RKO (cell line): ENCODE measurements around the gene KRTAP5-6.
"Not testable (repeated sequence)": the region's sequence is repeated elsewhere in the genome, so short reads cannot be mapped to it uniquely, and the experiment has no call there.

ENCODE experiments used
- DNase-seq: peaks from one replicate; pipeline ENCODE4 v3.0.0-alpha.2; 2016; ENCODE audit warnings: low spot score

KRTAP5-6 gene

DNA sequence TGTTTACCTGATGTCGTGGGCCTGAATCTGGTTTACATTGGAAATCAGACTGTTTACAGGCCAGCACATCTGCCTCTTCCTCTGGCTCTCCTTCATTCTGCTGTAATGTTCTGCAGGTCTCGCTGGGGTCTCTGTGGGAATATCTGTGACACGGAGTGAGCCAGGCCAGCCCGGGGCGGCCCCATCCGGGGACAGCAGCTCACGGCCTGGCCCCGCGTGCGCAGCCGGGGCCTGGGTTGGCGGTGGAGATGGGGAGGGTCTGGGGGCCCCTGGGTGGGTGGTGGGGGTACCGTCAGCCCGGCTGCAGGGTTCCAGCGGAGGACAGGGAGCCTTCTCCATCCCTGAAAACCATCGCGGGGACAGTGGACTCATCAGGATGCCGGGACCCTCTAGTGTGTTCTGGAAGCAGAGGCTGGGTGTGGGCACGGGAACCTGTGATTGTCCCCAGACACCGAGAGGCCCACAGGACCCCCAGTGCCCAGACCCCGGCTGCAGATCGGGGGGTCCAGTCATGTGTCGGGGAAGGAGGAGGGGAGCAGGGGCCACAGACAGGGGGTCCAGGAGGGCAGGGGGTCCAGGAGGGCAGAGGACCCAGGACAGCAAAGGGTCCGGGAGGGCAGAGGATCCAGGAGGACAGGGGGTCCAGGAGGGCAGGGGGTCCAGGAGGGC, 13.0 kb upstream of the KRTAP5-6 start:
- DNase-seq, result not testable (repeated sequence)

DNA sequence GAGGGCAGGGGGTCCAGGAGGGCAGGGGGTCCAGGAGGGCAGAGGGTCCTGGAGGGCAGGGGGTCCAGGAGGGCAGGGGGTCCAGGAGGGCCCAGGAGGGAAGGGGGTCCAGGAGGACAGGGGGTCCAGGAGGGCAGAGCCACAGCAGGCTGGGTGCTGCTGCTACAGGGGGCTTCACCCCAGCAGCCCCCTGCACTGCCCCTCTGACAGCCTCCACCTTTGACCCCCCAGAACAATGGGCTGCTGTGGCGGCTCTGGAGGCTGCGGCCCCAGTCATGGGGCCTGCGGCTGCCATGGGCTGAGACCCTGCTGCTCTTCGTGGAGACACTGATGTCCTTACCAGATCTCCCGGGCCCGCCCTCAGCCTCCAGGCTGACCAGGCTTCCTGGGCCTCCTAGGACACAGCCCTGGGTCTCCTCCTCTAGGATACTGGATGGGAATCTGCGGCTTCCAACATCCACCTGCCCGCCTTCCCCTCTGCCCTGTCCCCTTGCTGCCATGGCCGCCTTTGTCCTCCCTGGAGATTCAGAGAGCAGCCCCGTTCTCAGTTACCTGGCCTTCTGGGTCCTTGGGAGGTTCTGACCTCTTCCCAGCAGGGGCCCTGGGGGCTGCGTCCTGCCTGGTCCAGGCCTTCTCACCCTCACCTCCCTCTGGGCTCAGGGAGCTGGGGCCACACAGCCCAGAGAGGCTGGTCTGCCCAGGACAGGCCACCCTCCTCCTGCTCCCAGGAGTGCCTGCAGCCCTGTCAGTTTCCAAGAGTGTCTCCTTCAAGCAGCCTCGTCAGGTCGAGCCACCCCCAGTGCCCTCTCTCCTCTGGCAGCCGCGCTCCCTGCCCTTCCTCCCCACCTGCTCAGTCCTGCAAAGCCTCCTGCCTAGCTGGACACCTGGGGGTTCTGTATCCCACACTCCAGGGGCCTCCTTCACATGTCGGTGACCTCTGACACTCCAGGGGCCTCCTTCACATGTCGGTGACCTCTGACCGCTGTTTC, 11.8 kb upstream of the KRTAP5-6 start:
- DNase-seq, result not testable (repeated sequence)

DNA sequence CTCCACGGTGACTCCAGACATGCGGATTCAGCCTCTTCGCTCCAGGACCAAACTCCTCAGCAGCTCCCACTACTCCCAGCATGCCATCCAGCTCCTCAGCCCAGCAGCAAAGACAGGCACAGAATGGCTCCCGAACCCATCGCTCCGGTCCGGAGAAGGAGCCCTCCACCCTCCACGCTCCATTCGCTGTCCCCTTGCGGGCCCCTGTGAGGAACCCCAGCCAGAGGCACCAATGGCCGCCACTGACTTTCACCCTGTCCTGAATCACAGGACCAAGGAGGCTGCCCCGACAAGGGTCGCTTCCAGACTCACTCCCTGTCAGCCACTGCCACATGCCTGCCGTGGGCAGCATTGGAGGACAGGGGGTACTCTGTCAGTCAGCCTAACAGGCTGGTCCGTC, 10.8 kb upstream of the KRTAP5-6 start:
- DNase-seq, result not testable (repeated sequence)

DNA sequence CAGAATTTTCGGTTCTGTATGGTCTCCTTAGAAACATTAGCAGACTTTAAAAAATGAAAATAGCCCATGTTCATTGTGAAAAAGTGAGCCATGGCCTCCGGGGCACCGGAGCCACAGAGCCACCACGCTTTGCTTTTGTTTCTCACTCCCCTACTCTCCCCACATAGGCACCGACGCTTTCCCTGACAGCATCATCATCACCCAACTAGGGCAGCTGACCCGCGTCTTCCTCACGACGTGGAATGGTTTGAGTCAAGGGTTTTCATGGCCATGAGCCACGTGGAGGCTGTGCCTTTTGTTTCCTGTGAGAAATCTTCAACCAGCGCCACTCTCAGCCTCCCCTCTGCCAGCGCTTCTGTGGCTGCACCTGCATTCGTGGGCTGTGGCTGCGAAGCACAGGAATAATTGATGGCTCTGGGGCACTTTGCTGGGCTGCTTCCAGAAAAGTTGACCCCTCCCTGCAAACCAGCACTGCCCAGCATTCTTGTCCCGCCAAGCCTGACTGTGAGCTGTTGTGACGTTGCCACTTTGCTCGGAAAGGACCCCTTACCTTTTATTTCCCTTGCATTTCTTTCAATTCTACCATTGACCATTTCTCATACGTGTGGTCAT, 8.6 kb upstream of the KRTAP5-6 start:
- not testable (repeated sequence) for DNase-seq

DNA sequence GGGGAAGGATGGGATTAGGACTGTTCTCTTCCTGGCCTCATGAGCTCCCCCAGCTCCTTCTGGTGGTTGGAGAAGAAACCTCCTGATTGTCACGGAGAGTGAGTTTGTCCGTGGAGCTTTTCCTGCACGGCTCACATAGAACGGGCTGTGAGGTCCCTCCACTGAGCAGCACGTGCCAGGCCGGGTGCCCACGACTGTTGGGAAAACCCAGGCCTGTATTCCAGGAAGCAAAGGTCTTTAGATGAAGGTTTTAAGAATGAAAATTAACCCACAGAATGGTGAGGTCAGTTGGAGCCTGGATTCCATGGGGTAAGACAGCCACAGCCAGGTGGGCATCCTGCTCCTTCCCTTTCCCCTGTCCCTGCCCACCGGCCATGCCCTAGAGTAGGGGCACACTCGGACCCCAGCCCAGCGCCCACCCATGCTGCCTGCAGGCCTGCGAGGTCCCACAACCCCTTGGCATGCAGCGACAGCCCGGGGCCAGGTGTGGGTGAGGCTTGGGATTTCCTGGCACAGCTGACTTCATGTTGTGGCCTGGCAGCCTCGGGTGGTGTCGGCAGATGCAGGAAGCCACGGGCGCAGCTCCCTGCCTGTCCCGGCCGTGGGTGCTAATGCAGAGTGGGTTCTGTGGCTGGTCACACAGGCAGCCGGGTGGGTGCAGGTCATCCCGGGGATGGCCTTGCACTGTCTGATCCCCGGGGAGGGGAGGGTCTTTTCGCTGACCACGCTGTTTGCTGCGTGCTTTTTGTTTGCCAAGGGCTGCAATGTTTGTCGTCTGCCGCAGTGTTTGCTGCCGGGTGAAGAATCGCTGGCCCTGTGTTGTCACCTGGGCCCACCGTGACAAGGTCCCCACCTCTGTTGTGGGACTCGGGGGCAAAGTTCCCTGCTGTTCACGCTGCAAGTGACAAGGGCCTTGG, 7.5 kb upstream of the KRTAP5-6 start:
- DNase-seq, result not testable (repeated sequence)

DNA sequence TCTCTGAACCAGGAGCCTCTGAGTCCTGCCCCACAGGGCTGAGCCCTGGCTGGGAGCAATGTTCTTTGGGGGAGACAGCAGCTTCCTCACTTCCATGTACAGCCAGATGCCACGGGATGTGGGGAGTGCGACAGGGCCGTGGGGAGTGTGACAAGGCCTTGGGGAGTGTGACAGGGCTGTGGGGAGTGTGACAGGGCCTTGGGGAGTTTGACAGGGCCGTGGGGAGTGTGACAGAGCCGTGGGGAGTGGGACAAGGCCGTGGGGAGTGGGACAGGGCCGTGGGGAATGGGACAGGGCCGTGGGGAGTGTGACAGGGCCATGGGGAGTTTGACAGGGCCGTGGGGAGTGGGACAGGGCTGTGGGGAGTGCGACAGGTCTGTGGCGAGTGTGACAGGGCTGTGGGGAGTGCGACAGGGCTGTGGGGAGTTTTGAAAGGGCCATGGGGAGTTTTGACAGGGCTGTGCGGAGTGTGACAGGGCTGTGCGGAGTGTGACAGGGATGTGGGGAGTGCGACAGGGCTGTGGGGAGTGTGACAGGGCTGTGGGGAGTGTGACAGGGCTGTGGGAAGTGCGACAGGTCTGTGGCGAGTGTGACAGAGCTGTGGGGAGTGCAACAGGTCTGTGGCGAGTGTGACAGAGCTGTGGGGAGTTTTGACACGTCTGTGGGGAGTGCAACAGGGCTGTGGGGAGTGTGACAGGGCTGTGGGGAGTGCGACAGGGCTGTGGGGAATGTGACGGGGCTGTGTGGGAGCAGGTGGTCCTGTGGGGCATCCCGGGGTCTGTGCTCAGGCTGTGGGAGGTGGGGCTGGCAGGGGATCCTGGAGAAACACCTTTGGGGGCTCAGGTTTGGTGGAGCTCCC, 6.6 kb upstream of the KRTAP5-6 start:
- DNase-seq, result no peak

DNA sequence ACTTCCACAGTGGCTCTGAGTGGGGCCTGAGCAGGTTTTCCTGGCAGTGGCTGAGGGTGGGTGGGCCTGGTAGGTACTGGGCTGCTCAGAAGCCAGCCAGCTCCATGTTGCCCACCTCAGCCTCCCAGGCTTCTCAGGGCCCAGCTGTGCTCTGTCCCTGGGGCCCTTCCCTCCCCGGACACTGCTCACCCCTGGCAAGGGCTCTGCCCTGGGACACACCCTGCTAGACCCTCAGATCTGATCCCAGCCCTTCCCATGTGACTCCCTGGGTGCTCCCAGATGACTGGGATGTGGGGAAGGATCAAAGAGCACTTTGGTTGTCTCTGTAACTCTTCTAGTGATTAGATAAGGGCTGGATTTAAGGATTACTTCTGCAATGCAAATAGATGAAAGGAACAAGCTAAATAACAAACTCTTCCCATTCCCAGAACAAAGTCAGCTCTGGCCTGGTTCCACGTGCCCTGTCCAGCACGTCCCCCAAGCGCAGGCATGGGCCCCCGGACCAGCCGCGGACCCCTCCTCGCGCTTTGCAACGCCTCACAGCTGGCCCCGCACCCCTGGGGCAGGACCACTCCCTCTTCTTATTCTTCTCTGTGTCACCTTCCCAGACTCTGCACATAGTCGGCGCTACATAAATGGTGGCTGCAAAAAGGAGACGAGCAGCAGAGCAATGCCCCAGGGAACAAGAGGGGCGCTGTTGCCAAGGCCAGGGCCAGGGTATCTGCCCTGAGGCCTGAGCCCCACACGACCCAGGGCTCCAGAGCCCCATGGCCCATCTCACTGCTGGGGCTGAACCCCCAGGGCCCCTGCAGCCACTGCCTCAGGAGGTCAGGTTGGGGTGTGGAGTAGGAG, 5.7 kb upstream of the KRTAP5-6 start:
- DNase-seq, result no peak

DNA sequence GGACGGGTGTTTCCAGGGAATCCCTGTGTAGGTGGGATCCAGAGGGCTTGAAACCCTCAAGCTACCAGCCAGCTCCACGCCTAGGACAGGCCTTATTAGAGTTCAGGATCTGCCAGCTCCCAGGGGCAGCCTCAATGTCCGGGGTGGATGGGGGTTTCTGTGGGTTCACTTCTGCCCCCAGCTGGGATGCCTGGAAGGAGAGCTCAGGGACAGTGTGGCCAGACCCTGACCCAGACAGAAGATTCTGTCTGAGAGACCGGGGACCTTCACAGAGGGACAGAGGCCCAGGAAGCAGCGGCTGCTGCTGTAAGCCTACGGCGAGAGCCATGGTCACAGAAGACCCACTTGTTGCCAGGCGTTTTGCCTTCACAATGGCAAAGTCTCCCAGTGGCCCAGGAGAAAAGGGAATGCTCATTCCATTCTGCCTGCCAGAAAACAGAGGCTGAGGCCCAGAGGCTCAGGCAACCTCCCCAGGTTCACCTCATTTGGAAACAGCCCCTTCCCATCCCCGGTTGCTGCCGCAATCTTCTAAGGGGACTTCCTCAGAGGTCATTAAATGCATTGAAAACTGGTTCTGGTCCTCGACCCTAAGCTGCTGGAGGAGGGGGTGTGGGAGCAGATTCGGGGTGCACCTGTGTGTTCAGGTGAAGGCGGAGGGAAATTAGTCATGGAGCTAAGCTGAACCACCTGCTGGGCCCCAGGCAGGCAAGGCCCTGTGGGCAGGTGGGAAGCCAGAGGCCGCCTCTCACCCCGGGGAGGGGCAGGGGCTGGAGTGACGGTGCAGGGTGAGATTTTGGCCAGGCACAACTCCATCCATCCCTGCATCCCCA, 4.9 kb upstream of the KRTAP5-6 start:
- DNase-seq, result no peak

DNA sequence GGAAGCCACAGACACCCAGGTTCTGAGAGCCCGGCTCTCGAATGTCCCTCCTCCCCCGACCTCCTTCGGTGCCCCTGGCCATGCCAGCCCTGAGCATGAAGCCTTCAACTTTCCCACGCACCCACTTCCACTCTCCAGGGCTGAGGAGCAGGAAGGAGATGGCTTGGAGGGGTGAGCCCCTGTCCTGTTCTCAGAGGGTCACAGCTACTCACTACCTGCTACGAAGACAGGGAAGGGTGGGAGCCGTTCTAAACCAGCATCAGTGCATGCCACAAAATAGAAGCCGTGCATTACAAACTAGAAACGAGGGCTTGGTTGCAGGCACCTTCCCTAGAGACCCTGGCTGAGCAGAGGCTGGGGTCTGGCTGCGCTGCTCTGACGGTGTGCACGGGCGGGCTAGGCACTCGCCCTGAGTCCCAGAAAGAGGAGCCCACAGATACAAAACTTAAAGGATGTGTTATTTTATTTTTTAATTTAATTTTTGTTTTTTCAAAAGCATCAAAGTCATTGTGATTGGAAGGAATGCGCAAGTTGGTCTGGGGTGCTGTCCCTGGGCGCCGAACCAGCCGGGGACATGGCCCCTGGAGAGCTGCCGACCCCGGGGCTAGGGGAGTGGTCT, 4.2 kb upstream of the KRTAP5-6 start:
- no peak for DNase-seq

DNA sequence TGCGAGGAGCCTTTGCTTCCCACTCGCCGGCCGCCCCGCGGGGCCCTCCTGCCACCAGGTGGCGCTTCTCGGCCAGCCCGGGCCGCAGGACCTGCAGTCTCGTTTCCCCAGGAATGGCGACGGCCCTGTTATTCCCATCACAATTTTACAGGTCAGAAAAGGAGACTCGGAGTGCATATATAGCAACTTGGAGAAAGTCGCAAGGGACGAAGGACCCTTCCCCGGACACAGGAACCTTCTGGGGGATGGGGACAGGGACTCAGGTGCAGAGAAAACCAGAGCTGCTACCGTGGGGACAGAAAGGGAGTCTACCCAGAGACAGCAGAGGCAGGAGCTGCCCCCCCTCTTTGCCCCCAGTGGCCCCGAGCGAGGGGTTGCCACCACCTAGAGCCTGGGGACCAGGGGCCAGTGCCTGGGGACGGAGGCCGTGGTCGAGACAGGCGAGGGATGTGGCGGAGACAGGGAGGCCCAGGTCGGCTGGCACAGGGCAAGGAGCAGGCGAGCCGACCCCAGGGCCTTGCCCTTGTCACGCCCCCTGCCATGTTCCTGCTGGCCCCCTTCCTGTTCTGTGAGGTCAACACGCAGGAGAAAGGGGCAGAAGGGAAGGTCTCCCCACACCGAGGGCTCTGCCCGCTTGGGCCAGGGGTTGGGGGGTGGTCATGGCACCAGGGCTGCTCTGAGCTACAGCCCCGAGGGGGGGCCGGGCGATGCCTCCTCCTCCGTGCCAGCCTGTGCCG, 3.5 kb upstream of the KRTAP5-6 start:
- DNase-seq, result peak; percentile 73

DNA sequence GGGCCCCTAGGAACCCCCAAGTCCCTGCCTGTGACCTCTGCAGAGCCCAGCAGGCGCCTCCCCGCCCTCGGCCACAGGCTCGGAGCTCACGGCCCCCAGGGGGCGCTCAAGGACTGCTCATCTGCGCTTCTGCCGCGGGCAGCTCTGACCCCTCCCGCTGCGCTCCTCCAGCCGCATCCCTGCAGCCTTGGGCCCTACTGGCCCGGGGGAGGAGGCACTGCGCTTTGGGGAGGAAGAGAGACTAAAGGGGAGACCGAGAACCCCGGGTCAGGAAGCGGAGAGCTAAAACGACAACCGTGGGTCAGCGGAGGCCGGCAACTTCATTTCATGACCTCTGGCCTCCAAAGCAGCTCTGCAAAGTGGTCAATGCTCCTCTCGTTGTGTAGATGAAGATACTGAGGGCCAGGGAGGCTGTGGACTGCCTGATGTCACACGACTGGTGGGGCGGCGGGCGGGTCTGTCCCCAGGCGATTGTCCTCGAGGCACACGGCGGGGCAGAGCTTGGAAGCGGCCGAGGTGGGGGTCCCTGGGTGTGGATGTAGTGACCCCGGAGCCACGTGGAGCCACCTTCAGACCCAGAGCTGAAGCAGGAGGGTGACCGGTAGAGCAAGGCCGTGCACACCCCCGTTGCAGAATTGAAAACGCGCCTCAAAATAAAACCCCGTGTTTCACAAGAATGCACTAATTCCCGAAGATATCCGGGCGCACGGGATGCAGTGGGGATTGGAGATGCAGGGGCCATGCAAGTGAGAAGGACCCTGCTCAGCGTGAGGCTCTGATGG, 2.7 kb upstream of the KRTAP5-6 start:
- peak; percentile 87 for DNase-seq

DNA sequence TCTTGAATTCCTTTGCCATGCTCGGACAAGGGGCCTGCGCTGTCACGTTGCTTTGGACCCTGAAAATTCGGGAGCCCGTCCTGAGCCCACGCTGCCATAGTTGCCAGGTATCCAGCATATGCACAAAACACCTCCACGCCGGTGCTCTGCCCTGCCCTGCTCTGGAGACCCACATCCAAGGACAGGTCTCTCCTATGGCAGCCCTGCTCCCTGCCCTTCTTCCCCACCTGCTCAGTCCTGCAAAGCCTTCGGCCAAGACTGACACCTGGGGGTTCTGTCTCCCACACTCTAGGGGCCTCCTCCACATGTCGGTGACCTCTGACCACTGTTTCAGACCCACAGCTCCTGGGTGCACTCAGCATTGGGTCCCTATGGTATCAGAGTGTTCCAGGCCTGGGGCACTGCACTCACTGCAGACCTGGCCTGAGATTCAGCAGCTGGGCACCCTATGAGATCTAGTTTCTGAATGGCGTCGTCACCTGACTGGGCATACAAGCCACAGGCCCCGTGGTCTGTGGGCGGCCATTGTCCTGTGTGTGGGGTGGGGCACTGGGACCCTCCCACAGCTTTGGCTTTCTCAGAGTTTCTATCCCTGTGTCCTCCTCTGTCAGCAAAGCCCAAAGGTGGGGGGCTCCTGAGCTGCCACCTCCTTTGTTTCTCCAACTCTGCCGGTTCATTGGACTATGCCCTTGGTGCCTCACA, 2.0 kb upstream of the KRTAP5-6 start:
- DNase-seq, result no peak

DNA sequence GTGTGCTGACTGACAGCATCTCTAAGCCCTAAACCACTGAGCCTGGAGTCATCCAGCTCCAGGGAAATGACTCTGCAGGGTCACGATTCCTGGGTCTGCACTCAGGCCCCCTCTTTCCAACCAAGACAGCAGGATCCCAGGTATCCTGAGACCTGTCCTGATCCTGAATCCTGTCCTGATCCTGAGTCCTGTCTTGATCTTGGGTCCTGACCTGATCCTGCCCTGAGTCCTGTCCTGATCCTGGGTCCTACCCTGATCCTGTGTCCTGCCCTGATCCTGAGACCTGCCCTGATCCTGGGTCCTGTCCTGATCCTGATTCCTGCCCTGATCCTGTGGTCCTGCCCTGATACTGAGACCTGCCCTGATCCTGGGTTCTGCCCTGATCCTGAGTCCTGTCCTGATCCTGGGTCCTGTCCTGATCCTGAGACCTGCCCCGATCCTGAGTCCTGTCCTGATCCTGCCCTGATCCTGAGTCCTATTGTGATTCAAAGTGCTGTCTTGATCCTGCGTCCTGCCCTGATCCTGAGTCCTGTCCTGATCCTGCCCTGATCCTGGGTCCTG, 1.4 kb upstream of the KRTAP5-6 start:
- no peak for DNase-seq

DNA sequence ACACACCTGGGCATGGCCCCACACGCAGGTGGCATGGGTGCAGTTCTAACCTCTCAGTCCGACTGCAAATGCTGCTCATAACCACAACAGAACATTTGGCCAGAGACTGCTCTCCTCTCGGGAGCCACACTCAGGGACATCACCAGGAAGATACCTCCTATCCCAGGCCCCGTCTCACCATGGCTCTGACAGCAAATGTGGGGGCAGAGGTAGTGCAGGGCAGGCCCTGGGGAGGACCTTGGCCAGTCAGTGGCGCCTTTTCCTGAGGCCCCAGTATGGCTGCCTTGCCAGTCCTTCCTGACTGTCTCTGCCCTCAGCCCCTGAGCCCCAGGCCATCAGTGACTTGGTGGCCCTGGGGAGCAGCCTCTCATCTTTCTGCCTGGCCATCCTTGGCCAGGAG, 2.8 kb downstream of the KRTAP5-6 start:
- no peak for DNase-seq

DNA sequence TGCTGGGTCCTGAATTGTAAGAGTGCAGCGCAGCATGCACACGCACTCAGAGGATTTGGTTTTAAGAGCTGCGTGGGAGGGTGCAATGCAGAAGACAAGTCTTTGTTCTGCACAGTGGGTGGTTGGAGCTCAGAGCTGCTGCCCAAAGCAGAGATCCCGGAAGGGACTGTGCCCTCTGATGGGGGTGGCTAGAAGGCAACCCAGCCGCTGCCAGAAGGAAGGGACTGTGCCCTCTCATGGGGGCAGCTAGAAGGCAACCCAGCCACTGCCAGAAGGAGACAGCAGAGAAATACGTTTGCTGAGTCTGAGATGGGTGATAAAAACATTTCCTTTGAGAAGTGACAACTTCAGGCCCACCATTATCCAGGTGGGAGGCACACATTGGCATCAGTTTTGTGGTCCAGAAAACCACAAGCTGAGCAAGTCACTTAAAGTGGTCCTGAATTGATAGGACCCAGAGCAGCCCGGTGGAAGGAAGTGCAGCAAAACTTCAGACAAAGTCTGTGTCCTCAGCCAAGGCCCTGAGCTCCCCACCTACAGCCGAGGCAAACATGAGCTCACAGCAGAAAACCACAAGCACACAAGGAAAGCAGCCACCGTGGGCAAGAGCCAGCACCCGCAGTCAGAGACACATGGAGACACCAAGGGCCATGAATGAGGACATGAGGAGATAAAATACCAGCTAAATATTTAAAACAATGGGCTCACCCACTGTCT, 4.3 kb downstream of the KRTAP5-6 start:
- DNase-seq, result no peak
